Fibroblast of skin of abdomen (primary cell): ENCODE measurements around the gene SGCE.

Source experiments
- DNase-seq: peaks from one replicate; pipeline ENCODE4 v3.0.0-alpha.2; 2013

Gene SGCE

DNA sequence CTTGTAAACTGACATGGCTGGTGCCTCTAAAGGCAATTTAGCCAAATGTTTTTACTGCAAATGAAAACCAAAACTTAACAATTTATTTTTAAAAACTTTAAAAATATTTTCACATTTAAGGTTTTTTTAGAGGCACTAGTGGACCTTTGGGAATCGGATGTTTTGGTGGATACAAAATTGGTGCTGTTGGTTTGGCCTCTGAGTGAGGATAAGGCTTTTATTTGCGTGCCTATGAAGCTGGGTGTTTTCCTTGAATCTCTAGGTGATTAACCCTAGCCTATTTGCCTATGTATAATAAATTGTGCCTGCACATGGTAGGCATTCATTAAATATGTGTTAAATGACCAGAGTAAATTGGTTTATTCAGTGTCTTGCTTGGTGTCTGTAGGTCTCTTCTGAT, 2.9 kb upstream of the SGCE start:
- DNase-seq, result no peak

DNA sequence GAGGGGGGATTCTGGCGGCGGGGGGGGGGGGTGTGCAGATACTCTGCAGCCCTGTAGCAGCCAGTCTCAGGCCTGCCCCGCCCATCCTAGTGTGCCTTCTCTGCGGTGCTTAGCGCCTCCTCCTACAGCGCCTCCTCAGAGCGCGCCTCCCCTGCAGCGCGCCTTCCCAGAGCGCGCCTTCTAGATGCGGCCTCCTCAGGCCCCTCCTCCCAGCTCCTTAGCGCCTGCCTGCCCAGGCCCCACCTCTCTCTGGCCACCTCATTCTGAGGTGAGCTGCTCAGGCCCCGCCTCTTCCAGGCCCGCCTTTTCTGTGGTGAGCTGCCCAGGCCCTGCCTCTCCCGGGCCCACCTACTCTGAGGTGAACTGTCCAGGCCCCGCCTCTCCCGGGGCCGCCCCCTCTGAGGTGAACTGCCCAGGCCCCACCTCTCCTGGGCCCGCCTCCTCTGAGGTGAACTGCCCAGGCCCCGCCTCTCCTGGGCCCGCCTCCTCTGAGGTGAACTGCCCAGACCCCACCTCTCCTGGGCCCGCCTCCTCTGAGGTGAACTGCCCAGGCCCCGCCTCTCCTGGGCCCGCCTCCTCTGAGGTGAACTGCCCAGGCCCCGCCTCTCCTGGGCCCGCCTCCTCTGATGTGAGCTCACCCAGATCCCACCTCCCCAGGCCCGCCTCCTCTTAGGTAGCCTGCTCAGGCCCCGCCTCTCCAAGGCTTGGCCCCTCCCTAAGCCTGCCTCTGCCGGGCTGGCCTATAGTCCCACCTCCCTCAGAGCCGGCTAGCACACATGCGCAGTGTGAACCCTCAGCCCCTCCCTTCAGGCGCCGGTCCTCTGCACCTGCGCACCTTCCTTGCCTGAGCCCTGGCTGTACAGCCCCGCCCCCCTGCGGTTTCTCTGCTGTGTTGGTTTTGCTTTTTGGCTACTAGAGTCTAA, 2.1 kb upstream of the SGCE start:
- DNase-seq, result peak; percentile 89

DNA sequence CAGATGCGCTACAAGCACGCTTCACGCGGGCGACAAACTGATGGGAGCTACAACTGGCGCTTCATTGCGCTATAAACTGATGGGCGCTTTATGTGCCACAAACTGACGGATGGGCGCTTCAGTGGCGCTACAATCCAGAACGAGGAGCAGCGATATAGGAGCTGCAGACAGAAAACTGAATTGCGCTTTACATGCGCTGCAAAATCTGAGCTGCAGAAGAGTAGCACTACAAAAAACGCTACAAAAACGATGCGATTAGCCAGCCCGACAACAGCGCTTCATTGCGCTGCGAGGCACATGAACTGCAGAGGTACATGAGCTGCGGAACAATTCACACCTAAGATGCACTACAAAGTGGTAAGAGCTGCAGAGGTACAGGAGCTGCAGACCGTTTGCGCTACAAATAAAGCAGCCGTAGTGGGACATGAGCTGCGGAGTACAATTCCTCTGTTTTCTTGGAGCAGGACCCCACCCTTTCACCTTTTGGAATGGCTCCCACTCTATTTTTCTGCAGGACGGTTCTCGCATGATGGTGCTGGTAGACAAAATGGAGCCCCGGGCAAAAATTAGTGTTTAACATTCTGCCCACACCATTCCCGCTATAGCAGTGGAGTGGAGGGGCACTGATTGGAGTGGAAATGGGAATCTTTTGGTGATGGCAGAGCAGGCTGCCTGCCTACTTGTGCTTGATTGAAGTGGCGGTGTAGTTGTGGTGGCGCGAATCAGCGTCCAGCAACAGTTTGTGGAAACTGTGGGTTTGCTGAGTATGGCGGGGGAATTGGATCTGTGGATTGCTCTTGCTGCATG, 1.2 kb upstream of the SGCE start:
- peak; percentile 39 for DNase-seq

DNA sequence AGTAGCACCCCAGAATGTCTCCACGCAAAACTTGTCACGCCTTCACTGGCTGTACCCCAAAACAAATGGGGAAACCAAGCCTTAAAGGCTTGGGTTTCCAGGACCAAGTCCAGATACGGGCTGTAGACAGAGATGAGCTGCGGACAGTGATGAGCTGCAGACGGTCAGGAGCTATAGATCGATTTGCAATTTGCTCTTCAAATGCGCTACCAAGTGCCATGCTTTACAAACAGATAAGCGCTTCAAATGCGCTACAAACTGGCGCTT, 658 bp upstream of the SGCE start:
- no peak for DNase-seq

DNA sequence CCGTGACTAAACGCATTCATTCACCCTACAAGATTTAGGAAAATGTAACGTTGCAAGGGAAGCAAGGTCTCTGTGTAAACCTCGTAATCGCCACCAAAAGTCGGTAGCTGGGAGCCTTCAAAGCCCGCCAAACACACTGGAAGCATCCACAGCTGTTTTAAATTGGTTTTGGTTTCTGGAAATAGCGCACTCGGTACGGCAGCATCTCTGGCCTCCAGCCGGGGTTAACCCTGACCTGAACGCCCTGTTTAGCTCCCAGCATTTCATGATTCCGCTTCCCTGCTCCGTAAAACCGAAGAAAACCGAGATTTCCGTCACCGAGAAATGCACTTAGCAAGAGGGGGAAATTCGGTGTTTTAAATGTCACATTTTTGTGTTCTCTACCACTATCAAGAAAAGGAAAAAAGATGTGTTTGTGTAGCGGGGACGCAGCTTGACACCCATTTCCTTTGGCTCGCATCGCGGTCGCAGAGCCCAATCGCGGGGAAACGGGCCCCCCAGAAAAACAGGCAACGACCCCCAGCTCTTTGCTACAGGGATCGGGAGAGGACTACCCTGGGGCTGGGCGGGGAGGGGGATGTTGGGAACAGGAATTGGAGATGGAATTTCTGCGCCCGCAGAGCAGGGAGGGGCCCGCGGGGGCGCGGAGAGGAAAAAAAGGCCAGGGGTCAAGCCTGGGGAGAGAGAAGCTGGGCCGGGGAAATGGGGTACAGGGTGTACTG, 646 bp downstream of the SGCE start:
- DNase-seq, result peak; percentile 85

DNA sequence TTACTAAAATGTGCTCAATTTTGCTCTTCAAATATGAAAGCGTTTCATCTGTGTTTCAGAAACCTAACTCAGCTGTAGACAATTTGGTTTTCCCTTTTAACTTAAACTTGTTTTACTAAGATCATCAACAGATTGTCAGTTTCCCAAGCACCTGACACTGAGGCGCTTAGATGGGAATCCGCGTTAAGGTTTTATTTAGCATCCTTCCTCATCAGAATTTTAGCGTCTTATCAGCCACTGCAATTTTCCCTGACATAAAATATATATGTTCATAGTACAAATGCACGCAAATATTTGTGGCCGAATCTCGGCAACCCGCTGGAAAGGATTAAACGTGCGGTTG, 1.2 kb downstream of the SGCE start:
- DNase-seq, result no peak

DNA sequence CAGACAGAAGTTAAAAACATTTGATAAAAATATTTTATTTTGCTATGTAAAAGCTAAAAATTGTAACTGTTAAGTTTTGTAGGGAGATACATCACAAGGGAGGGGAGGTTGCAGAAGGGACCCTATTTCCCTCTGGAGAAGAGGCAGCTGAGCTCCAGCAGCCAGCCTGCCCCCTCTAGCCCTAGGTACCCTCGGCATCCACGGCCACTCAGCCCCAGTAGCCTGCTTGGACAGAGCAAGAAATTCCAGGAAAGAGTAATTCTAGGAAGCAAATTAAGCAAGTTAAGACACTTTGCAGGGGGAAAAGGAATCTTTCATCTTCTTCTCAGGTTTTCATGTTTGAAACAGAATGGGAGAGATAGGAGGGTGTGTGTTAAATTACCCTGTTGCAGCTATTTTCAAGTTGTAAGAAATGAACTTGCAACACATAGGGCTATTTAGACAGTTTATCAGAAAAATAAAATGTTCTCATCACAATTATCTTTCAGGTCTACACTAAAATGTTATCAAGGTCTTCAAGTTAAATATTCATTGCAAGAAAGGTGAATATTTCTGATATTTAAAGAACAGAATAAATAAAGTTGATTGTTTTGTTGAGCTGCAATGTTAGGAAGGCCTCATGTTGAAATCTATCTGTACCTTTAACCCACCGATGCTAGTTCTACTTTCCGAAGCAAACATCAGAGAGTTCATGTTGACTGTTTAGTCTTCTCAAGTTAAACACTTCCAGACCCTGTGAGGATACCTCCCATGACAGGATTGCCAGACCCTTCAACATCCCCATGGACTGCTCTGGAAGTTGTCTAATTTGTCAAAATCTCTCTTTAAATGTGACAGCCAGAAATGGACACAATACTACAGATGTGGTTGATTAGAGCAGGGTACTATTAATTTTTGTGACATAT, 5.5 kb downstream of the SGCE start:
- DNase-seq, result no peak

DNA sequence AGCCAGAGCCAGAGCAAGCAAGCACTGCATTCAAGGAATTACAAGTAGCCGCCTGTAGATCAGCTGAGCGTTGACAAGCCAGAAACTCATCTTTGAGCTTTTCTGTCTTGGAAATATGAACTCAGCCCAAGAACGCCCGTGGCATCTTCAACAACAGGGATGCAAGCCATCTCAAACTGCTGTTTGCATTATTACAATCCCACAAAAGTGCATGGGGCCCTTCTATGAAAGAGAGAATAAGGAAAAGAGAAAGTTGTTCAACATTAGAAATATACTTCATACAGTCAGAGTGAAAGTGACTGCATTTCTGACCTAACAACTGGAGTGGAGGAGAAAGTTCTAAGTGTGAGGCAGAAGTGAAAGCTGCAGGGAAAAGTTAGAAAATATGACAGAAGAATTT, 6.5 kb downstream of the SGCE start:
- peak; percentile 35 for DNase-seq

DNA sequence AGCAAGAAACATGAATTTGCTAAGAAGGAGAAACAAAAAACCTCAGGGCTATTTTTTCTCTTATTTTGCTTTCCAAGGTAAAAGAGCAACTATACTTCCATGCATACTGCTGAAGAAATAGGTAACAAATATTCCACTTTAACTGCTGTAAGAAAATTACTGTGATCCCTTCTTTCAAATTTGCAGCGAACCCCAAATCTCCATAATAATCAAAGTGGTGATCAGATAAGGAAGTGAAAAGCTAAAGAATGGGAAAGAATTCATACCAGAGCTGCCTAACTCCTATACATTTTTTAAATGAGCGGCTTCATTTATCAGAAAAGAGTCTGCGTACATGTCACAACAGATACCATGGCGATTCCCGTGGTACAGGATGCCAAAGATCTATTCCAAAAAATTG, 7.2 kb downstream of the SGCE start:
- DNase-seq, result no peak

DNA sequence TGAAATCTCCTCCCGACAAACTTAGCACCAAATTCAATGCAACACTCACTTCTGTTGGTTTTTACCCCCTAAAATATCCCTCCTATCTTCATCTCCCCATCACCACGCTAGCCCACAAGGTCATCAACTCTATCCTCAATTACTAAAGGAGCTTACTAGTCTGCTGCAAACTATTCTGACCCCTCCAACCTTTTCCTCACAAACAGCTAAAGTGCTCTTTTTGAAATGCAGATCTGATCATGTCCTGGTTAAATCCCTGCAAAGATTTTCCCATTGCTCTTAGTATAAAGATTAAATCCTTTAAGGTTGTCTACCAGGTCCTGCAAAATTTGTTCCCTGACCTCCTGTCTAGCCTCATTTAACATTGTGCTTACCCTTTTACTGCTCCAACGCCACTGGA, 8.6 kb downstream of the SGCE start:
- DNase-seq, result no peak

DNA sequence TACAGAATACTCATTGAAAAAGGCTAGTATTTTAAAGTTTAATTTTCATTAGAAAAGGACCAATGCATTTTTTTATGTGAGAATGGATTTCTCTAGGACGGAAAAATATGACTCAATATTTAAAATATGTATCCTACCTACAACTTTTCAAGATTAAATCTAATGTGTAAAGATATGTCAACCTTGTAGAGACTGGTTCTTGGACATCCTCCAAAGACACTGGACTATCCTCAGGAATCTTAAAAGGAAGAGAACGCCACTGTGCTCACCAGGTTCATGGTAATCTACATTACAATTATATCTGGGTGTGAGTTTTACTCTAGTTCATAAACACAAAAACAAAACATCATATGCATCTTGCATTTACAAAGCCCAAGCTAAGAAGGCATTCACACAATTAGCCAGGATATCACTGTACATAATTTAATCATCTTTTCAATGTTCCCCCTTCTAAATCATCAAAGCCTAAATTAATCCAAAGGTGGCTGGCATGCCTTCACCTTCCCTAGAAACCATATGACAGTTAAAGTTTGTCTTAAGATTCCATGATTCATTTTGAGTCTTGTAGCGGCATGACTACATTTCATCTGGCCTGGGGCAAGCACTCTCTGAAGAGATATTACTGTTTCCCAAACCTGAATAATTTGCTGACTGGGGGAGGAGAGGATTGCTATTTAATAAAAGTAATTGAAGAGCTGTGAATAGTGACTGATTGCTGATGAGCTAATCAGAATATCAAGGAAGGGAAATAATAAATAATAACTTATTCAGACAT, 12.0 kb downstream of the SGCE start:
- DNase-seq, result no peak

DNA sequence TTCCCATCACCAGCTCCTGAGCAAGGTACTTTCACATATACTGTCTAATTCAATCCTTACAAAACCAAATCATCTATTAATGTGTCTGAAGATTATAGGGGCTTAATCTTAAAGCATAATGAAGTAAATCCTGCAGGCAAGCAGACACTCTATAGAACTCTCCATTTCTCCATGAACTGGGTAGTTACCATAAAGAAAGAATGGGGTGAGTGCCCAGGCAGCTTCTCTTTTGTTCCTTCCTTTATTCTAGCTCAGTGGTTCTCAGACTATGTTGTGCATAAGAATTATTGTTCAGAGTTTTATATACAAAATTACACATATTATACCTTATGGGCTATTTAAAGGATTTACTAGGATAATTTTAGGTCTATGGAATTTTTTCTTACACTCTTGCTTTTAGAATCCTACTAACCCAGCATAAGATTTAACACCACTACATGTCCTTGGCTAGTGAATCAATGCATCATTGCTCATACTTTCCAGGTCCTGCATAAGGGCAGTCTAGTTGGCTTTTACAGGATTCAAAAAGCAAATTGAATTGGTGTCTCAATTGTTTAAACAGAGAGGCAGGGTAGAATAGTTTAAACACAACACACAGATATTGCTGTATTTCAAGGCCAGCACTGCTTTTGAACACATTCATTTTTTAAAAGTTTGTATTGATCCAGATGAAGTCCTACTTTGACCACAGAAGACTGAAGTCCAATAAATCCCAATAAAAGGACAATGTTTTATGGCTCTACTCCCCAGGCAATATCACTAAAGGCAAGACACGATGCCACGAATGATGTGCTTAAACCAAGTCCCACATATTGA, 12.9 kb downstream of the SGCE start:
- no peak for DNase-seq

DNA sequence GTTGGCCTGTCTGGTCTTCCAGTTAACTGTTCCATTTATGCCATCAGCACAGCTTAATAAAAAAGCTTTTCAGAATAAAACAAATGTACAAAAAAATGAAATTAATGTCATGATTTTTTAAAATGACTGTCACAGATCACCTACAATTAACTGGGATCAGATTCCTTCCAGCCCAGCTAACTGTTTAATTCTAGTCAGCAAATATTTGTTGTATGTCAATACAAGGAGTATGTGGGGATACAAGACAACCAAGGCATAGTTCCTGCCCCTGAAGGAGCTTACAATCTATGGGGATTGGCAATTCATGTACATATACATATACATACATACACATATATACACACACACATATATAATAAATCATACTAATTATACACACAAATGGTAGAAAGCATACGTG, 16.5 kb downstream of the SGCE start:
- no peak for DNase-seq

DNA sequence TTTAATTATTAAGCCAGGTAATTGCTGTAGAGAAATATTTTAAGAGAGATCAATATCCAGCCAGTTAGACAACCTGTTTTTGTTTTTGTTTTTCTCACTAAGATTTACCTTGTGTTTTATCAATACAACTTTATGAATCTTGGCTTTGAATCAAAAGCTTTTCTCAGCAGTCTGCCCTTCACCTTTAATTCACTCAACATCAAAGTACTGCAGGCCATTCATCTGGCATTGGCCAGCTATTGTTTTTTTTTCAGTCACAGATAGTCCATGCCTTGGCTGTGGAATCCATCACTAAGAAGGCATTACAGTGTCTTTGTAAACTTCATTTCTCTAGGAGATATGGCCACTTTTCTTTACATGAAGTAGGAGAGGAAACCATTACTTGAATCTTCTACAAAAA, 20.2 kb downstream of the SGCE start:
- no peak for DNase-seq

DNA sequence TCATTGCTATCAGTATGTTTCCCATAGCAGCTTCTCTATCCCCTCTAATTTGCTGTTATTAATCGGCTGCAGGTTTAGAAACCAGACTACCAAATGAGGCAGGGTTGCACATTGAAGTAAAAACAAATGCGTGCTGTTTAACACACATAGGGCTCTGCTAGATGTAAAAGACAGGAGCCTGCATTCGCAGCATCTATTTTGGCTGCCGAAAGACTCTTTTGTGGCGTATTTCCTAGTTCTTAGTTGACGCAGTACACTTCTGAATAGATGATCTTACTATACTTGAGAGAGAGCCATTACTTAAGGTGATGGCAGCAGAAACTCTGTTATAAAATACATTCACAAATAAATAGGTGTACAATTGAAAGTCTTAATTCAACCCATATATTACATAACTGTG, 21.4 kb downstream of the SGCE start:
- DNase-seq, result no peak

DNA sequence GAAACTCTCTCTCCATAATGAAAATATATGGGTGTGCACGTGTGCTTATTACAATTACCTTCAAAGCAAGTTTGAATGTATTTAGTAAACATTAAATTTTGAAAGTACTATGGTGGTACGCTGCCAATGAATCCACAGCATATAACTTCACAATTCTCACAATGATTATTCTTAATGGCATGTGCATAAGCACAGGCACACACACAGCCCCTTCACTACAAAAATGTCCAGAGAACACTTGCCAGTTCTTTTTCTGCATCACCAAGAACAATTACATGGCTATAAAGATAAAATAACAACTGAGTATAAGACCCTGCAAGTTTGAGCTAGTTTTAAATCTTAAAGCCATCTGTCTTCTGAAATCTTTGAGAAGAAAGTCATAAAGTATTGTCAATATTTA, 22.2 kb downstream of the SGCE start:
- no peak for DNase-seq

DNA sequence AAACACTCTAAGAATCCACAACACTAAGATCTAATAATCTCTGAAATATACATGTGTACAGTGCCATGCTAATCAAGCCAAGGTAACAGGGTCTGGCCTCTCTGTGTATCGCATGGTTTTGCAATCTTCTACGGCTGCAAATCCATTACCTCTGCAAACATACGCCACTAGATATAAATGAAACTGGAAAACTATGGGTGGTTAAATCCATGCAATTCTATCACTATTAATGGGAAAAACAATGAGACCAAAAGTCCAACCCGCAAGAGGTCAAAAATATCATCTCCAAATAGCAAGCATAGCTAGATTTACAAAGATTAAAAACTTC, 23.0 kb downstream of the SGCE start:
- no peak for DNase-seq

DNA sequence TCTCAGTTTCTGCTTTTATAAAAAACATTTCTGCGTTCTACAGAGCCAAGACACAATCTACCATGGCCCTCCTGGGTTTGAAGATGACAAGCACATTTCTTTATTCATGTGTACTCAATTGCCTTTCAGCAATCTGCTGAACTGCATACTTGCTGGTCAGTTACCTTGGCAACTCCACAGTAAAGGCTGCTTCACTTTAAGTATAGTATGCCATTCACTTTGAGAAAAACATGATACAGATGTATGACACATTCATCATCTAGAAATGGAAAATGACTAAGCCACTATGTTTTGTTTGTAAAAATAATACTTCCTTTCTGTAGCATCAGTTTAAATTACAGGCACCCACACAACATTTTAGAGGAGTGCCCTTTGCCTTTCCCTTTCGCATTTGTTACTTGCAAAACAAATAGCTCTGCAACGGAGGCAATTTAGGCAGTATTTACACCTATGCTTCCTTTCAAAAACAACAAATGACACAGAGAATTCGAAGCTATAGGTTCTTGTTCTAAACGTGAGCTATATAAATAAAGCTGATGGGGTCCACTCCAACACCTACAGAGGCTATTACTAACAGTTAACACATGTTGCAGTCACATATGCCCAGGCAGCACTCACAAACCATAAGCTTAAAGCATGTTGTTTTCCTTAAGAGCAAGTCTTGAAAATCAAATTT, 23.5 kb downstream of the SGCE start:
- DNase-seq, result peak; percentile 81

DNA sequence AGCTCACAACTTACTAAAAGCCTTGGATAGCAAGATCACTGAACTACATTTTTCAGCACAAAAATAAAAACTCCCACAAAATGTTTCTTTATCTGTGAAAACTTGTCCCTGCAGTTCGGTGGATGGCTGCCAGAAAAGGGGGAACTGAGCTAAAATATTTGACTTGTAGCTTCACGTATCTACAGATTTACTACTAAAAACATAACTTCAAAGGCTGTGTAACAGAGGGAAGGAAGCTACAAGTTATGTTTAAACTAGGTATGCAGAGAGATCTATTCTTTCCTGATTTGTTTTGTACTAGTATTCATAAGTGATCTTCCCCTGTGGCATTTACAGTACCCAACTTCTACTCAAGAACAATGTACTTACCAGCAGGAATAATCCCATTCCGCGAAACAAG, 25.1 kb downstream of the SGCE start:
- DNase-seq, result no peak

DNA sequence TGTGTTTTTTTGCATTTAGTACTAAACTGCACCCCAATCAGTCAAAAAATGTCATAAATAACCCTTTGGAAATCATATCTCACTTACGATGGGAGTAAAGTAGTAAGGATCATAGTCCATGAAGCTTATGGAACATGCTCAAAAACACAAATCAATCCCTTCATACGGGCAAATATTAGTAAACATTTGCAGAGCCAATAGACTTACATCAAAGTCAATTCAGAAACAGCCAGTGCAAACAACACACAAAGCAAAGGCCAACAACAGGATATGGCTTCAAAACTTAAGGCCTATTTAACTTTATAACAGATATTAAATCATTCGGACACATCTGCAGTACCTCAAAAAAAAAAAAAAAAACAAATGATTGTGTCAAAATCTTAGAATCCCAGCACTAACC, 32.1 kb downstream of the SGCE start:
- DNase-seq, result no peak
